ENCODE results near the gene GPR153.

DNA sequence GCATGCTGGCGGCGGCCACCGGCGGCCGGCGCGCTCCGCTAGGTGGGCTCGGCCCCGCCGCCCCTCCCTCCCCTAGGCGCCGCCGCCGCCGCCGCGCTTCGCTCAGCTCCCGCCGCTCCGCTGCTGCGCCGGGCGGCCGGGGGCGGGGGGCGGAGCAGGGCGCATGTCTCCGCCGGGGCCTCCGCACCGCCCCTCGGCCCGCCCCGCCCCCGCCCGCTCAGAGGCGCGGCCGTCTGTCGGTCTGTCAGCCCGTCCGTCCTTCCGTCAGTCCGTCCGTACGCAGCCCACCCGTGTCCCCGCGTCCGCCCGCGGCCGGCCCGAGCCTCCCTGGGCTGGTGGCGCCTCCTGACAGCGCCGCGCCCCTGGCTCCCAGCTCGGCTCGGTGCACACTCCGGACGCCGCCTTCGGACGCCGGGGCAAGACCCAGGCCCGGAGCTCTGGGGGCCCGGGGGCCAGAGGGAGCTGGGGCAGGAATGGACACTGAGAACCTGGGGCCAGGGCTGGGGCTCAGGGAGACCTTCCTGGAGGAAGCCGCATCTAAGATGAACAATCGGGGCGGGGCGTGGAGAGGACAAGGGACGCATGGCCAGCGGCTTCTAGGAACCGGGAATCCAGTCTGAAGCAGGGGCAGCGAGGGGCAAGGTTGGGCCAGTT is at the start of gene GPR153:
- TF ChIP-seq, protein P1, sequence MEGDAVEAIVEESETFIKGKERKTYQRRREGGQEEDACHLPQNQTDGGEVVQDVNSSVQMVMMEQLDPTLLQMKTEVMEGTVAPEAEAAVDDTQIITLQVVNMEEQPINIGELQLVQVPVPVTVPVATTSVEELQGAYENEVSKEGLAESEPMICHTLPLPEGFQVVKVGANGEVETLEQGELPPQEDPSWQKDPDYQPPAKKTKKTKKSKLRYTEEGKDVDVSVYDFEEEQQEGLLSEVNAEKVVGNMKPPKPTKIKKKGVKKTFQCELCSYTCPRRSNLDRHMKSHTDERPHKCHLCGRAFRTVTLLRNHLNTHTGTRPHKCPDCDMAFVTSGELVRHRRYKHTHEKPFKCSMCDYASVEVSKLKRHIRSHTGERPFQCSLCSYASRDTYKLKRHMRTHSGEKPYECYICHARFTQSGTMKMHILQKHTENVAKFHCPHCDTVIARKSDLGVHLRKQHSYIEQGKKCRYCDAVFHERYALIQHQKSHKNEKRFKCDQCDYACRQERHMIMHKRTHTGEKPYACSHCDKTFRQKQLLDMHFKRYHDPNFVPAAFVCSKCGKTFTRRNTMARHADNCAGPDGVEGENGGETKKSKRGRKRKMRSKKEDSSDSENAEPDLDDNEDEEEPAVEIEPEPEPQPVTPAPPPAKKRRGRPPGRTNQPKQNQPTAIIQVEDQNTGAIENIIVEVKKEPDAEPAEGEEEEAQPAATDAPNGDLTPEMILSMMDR (IDR thresholded peaks at IDR 0.05; ENCODE audit: poor library complexity, severe bottlenecking): no peak
- peak; percentile 11 for TF ChIP-seq SMC3 (conservative IDR thresholded peaks at IDR 0.05; ENCODE audit: poor library complexity)
- no peak for TF ChIP-seq EZH2 (IDR thresholded peaks at IDR 0.05; ENCODE audit: borderline replicate concordance, insufficient read depth, low read length, poor library complexity, severe bottlenecking)
- peak; percentile 33 for TF ChIP-seq POLR2AphosphoS5 (IDR thresholded peaks at IDR 0.05)
- no peak for TF ChIP-seq EP300 (conservative IDR thresholded peaks at IDR 0.05; ENCODE audit: poor library complexity, severe bottlenecking)
- no peak for TF ChIP-seq RAD21 (conservative IDR thresholded peaks at IDR 0.05)
- TF ChIP-seq, protein P2, sequence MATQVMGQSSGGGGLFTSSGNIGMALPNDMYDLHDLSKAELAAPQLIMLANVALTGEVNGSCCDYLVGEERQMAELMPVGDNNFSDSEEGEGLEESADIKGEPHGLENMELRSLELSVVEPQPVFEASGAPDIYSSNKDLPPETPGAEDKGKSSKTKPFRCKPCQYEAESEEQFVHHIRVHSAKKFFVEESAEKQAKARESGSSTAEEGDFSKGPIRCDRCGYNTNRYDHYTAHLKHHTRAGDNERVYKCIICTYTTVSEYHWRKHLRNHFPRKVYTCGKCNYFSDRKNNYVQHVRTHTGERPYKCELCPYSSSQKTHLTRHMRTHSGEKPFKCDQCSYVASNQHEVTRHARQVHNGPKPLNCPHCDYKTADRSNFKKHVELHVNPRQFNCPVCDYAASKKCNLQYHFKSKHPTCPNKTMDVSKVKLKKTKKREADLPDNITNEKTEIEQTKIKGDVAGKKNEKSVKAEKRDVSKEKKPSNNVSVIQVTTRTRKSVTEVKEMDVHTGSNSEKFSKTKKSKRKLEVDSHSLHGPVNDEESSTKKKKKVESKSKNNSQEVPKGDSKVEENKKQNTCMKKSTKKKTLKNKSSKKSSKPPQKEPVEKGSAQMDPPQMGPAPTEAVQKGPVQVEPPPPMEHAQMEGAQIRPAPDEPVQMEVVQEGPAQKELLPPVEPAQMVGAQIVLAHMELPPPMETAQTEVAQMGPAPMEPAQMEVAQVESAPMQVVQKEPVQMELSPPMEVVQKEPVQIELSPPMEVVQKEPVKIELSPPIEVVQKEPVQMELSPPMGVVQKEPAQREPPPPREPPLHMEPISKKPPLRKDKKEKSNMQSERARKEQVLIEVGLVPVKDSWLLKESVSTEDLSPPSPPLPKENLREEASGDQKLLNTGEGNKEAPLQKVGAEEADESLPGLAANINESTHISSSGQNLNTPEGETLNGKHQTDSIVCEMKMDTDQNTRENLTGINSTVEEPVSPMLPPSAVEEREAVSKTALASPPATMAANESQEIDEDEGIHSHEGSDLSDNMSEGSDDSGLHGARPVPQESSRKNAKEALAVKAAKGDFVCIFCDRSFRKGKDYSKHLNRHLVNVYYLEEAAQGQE (IDR thresholded peaks at IDR 0.05; ENCODE audit: borderline replicate concordance): no peak

Data from neural cell (in vitro differentiated cells).